Non-pigmented ciliary epithelial cell (primary cell): ENCODE data around the gene SGPL1.

Experiments used
- DNase-seq: peaks from one replicate; pipeline ENCODE4 v3.0.0-alpha.2; 2010; ENCODE audit warnings: low read depth

The SGPL1 gene

DNA sequence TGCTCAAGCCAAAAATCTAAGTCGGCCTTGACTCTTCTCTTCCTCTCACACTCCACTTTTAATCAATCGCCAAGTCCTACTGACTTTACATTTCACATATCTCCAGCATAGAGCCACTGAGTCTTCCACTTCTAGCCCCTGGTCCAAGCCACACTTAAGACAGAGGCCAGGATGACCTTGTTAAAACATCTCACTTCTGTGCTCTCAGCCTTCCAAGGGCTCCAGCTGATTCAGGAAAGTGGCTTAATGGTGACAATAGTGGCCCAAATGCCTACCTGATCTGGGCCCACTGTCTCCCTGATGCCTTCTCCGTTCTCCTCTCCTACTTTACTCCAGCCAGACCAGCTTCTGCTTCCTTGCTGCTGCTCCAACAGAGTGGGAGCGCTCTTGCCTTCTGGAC, 35.0 kb upstream of the SGPL1 start:
- DNase-seq, result no peak

DNA sequence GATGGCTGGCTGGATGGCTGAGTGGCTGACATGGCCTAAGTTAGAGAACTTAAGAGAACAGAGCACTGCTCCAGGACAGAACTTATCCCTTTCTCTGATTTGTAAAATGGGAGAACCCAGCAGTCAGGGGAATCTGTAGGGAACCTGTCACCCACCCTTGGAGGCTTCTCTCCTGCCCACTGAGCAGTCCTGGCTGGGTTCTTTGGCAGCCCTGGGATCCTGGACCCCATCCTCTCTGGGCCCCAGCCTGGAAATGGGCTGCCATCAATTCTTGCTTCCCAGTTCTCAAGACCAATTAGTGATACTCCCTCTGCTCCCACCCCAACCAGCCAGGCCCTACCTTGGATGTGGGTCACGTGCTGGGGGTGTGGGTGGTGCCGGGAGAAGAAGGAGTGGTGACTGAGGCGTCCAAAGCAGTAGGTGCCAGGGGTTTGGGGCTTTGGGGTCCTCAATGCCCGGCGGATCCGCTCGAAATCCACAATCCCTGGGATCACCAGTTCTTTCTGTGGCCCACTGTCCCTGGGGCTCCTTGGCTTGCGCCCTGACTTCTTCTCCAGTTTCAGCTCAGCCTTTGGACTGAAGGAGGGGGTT, 34.2 kb upstream of the SGPL1 start:
- no peak for DNase-seq

DNA sequence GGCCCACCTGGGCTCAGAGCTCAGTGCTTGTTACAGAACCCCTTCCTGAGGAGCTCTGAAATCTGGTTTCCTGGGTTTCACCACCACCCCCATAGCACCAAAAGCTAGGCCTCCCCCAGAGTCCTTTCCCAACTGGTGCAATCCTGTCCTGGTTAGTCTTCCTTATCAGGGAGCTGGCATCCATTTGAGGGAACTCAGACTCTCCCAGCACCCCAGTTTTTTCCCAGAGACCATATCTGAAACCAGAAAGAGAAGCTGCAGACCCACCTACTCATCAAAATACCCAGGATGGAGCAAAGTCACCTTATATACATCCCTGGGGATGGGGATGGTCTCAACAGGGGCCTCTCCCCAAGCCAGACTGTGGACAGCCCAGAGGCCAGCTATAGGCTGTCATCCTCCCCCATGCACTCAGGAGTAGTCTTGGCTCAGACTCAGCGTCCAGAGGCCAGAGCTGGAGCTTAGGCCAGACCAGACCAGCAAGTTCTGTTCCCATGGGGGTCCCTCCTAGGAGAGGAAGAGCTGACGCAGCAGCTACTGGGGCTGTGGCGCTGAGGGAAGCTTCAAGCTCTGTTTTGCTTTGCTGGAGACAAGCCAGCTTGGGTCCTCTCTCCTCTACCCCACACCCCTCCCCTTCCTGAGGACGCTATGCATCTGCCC, 33.5 kb upstream of the SGPL1 start:
- no peak for DNase-seq

DNA sequence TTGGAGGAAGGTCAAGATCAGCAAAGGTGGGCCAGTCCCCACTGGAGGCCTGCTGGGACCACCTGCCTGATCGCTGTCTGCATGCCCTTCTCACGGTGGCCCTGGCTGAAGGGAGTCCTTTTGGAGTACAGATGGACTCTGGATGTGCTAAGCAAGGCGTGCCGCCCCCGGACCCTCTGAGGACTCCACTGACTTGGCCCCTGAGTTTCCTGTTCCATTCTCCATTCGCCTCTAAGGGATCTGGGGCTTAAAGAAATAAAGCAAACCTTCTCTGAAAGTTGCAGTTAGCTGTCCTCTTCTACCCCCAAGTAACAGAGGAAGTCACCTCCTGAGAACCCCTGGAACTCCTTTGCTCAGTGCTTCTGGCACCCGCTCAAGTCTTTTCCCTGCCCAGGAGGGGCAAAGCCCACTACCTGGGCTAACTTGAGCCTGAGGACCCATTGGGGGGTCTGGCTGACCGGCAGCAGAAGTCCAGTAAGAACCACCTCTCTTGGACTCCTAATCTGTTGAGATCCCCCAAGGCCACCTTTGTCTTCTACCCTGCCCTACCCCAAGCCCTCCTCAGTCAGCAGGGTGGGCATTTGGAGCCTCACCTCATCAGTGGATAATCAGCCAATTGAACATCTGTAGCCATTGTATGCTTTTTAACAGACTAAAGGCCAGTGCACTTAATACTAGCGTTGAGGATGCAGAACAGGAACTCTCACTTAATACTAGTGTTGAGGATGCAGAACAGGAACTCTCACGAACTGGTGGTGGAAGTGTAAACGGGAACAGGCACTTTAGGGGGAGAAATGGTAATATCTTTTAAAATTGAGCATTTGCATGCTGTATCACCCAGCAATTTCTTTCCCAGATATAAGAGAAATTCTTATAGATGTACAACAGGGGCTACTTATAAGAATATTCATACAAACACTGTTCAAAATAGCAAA, 32.7 kb upstream of the SGPL1 start:
- no peak for DNase-seq

DNA sequence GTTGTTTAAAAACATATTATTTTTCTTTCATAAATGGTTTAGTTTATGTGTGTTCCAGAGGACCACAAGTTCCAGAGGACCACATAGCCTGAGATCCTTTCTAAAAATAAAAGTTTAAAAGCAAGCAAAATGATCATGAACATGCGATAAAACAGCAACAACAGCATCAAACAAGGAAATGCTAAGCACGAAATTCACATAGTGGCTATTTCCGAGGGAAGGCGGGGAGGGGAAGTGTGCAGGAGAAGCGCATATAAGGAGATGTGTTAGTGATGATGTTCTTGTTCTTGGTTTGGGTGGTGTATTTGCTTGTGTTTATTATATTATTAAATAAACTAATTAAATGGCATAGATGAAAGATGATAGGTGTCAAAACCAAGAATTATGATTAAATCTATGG, 31.7 kb upstream of the SGPL1 start:
- no peak for DNase-seq

DNA sequence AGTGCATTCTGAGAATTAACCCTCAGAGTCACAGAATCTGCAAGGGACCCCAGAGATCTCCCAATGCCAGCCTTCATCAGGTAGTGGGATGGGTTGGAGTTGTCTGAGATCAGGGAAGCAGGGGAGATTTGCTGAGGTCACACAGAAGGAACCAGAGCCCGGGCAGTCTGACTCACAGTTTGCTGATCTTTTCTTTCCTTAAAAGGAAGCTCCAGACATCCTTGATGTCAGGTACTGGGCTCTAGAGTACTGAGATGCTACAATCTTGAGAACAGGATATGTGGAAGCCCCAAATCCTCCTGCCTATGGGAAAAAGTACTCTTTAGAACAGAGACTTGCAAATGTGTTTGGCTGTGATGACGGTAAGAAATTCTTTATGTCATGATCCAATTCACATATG, 31.3 kb upstream of the SGPL1 start:
- no peak for DNase-seq

DNA sequence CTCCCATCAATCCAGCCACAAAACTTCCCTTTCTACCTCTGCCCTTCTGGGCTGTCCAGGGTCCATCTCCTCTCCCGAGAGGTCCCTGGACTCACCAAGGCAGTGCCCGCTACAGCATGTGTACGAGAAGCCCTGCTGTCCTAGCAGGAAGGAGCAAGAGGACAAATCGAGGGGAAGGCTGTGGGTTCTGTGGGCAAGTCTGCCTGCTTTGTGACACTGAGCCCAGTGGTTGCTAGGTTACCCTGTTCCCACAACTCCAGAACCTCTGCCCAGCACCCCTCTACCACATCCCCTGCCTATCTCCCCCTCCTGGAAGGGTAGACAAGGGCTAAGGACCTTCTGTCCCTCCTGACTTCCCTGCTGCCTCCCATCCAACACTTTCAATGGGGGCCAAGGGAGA, 30.6 kb upstream of the SGPL1 start, which contains the start of gene TBATA:
TBATA (minus strand) TSS at position 188 of the 400 bp plus-strand sequence. CDS start 1,998 bp downstream, outside the sequence.
- DNase-seq, result no peak

DNA sequence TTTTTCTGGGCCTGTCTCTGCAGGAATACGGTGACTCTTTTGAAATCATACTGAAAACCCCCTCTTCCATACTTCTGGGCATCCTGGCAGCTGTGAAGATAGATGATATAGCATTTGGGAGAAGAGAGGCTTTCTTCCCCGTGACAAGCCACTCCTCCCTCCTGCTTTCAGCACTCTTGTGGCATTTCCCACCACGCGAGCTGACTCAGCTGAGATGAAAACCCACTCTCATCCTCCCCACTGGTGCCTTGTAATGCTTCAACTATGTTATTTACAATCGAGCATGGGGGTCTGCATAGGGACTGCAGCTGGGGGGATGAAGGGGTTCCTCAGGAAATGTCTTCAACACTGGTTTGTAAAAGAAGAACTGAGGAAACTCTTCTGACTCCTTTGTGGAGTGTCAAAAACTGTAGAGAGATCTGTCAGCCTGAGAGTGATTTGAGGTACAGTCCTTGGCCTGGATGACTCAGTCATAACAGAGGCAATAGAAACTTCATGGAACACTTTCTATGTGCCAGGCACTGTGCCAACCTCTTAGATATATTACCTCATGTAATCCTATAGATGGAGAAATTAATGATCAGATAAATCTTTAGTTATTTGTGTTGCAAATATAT, 28.8 kb upstream of the SGPL1 start:
- no peak for DNase-seq

DNA sequence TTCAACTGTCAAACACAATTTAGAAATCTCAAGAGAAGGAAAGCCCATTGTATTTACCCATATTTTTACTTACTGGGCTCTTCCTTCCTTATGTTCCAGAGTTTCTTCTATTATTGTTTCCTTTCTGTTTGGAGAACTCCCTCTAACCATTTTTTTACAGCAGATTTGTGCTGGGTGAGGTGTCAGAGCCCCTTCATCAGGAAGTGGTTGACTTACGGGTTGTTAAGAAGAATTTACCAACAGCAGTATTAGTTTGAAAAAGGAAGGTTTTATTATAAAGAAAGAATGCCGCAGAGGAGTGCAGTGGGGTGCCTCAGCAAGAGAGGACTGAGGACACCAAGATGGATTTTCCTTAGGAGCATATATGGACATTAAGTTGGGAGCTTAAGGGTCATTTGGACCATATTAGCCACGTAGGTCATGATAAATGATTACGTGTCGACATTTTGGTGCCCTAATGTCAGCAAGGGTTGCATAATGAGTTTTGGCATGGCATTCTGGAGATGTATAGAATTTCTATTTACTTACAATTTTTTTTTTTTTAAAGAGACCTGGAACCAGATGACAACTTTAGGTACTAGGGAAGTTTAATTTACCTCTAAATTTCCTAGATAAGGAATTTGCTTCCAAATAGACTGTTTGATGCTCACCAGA, 24.2 kb upstream of the SGPL1 start:
- no peak for DNase-seq

DNA sequence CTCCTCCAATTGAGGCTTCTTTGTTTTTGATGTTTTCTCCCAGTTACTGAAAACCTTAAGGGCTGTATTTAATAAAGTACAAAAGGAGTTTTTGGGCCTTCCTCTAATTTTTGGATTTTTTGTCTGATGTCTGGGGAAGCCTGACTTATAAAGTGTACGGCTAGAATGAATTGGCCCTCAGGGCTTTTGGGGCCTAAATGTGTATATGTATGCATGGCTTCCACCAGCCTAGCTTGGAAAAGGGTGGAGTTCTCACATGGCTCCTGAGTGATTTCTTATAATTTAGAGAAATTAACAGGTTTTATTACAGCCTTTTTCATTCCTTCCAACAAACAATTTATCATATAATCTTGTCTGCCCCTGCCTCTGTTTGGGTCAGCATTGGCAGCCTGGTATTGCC, 20.1 kb upstream of the SGPL1 start:
- DNase-seq, result no peak

DNA sequence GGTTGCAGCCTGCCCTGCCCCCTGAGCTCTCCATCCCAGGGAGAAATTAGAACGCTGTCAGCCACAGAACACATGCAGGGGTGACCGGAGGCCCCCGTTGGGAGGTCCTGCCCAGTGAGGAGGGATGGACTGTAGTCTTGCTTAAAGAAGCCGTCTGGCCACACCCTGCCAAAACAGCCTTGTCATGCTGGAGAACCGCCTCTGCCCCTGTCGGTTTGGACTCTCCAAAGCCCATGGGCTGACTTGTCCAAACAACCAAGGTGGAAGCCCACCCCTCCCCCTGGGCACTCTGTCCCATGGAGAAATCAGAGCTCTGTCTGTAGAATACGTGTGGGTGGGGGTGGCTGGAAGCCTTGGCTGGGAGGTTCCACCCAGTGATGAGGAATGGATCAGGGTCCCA, 17.9 kb upstream of the SGPL1 start:
- DNase-seq, result no peak

DNA sequence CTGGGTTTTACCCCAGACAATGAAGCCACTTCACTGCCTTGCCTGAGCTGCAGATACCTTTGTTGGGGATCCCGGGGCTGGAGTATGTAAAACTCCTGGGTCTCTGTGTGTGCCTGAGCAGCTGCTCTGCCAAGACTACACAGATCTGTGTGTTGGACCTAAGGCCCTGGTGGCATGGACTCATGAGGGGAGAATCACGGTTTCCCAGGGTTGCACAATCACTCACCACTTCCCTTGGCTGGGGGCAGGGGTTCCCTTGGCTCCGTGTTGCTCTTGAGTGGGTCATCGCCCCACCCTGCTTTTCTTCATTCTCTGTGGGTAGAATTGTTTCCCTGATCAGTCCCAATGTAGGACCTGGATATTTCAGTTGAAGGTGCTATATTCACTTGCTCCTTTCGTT, 16.6 kb upstream of the SGPL1 start:
- DNase-seq, result no peak

DNA sequence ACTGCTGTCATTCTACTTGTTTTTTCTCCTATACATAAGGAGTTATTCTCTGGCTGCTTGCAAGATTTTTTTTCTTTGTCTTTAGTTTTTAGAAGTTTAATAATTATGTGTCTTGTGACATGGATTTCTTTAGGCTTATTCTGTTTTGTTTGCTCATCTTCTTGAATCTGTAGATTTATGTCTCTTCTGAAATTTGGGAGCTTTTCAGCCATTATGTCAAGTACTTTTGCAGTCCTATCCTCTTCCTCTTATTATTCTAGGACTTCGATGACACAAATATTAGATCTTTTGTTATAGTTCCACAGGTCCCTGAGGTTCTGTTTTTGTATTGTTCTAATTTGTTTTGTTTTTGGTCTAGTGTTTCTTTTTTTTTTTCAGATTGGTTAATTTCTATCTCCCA, 13.9 kb upstream of the SGPL1 start:
- no peak for DNase-seq

DNA sequence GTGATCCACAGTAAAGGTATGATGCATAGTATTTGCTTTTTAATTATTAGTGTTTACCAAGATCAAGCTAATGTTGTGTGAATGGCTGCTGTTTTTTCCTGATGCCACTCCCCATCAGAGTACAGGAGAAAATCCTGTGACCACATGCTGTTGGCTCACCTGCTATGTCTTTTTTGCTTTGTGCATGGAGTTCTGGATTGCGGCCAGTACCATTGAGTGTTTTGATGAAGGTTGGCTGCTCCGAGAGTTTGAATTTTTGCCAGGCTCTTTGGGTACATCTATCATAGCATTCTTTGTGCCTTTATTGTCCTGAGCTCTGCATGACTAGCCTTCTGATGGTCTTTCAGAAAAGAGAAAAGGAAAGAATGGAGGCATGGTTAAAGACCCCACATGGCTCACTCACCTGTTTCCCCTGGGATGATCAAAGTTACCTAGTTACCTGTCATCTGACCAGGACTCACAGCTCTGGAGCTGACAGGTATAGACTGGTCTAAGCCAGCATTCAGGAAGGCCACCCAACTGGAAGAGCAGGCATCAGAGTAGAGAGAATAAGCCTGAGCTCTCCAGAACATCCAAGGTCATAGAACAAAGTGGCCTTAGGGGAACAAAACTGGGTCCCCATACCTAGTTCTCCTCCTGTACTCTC, 11.8 kb upstream of the SGPL1 start:
- no peak for DNase-seq

DNA sequence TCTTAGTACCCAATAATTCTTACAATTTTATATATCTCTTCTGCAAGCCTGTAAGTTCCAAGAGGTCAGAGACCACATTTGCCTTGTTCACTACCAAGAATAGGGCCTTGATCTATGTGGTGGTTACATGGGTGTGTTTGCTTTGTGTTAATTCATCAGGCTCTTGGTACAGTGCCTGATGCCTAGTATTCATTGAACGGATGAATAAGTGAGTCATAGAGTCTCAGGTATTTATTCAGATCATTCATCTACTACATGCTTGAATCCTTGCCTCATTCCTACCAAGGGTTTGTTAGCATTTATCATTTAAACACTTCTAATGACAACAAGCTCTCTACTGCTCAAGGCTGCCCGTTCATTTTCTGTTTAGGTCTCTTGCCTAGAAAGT, 11.3 kb upstream of the SGPL1 start:
- DNase-seq, result no peak

DNA sequence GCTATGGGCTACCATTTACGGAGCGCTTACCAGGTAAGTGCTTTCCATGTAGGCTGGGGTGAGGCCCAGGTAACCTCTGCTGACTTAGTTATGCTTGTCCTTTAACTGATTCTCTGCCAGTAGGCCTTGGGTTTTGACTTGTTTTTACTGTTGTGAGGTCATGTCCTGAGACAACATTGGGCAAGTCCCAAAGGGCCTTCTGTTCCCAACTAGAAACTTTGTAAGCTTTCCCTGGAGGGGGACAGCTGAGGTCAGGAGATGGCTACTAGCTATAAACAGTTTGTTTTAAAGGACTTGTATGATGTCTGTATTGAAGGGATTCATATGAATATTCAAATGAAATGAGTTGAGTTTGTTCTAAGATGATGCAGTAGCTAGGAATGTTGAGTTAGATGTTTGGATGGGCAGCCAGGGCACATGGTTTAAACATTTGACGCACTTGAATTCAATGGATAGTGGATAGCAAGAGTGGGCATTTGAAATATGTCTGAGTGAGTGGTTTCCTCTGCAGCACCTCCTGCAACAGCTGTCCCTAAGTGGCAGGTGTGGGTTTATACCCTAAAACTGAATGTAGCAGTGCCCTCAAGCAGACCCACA, 10.0 kb upstream of the SGPL1 start:
- no peak for DNase-seq

DNA sequence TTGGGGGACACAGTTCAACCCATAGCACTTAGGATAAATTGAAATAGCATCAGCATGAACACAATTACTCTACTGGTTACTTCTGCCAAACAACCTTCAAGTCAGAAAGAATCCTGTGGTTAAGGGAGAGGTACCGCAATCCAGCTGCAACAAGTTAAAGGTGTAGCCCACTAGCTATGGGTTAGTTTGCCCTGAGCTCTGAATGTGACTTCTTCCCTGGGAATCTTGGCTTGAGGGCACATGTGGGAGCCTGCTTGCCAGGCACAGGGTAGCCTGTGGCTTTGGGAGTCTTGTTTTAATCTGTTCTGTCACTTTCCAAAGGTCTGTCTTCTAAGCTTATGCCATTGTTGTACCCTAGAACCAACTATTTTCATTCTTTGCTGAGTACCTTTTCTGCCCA, 8.9 kb upstream of the SGPL1 start:
- DNase-seq, result no peak

DNA sequence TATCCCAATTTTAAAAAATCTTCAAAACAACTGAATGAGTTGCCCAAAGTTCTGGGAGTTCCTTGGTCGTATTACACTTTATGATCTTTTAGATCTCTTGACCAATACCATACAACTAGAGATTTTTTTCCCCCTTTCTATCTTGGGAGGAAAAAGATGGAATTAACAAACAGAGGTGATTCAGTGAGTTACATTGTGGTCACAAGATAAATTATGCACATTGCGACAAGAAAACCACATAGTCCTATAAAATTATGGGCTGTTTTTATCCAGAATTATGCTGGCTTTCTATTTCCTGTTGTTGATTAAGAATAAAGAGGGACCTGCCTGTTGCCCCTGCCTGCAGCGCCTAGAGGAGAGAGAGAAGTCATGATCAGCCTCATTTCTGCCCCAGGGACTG, 8.2 kb upstream of the SGPL1 start:
- no peak for DNase-seq

DNA sequence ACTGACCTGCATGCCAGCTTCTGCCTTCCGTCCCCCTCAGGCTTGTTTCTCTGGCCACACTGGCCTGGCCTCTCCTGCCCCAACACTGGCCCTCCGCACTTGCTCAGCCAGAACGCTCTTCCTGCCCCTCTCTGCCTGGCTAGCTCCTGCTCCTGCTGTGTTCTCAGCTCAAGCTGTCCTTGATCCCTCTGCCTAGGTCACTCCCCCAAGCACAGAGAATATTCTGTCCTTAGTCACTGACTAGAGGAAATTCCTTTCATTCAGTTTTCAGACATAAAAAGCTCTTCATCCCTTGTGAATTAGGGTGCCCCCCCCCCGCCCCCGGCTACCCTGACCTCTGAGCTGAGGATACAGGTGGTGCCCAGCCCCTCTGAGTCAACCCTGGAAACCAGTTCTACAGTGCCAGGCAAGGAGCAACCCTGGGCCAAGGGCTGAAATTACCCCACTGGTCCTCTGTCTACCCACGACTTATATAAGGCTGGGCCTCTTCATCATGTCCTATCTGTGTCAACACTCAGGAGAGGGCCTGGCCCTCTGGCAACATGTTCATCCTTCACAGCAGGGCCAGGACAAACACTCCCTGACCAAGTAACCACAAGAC, 6.6 kb upstream of the SGPL1 start:
- no peak for DNase-seq

DNA sequence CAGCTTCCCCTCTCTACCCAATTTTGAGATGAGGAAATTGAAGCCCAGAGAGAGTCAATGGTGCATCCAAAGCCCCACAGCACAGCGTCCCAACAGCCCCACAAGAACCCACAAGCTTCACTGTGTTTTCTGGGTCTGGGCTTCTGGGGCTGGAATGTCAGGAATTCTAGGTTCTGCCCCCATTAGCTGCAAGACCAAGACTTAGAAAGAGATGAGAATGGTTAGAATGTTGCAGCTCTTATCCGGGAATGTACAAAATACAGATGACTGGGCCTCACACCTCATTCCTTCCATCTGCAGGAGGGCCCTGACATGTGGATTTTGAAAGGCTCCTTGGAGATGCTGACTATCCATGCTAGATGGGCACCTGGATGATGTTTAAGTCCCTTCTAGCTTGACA, 6.0 kb upstream of the SGPL1 start:
- DNase-seq, result no peak

DNA sequence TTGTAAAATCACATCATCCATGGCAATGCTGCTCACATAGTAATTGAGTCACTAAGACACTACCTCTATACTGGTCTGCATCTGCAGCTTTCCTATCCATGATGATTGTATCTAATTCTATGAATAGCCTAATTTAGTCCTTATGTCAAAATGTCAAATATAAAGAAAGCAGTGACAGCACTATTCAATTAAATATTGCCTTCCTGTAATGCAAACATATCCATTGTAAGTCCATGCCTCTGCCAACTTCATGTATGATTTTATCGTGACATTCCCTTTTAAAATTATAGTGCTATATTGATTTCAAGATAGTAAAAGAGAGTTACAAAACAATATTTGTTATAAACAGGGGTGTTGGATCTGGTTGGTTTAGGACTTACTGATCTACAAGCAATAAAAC, 4.8 kb upstream of the SGPL1 start:
- no peak for DNase-seq
